Measurements from ENCODE around the gene CABP4. TPM values are rescaled to one million over a fixed set of nuclear protein-coding genes. Genes with fewer than 3 reads are reported as not detected.

The CABP4 gene
- total and polyA plus RNA-seq, 8 donors: 0.43 to 1.7 (median 0.62) TPM; not detected in 2

DNA sequence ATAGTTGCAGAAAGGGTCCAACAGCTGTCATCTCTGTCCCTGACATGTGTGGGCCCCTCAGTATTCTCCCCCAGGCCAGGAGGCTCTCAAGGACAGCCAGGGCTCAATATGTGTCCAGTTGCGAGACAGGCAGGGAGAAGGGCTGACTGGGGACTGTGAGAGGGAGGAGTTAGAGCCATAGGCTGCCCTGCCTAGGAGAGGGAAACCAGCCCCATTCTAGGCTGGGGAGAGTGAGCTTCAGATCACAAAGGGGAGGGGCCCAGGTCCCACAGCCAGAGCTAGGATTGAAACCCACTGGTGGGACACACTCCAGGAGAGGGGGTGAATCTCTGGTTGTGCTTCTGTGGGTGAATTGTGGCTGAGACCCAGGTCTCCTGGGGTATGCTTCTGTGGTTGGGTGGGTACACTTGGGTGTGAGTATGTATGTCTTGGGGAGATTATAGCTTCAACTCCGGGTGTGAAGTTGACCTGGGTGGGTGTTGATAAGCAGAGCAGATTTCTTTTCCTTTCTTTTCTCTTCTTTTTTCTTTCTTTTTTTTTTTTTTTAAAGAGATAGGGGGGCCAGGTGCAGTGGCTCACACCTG lies 41.8 kb upstream of the CABP4 start:
- DNase-seq: no peak
- 33 to 58% (median 53%) methylated on average over 2 of the region's 2 CpGs for WGBS, 5 donors
- Histone ChIP-seq H3K27ac (no peak overlapping the region), H3K9me3 (no peaks in the 10 kb centered on the region), H3K36me3 (no peaks in the 10 kb centered on the region), H3K4me3 (no peak overlapping the region), H3K4me1 (peaks cover 34 to 69% (median 63%) of the 10 kb centered on the region in 4 donors), H3K27me3 (peaks cover 0 to 66% (median 0%) of the 10 kb centered on the region in 3 donors)
- TF ChIP-seq POLR2AphosphoS5 (IDR thresholded peaks at IDR 0.05): no peak
- TF ChIP-seq, protein P1, sequence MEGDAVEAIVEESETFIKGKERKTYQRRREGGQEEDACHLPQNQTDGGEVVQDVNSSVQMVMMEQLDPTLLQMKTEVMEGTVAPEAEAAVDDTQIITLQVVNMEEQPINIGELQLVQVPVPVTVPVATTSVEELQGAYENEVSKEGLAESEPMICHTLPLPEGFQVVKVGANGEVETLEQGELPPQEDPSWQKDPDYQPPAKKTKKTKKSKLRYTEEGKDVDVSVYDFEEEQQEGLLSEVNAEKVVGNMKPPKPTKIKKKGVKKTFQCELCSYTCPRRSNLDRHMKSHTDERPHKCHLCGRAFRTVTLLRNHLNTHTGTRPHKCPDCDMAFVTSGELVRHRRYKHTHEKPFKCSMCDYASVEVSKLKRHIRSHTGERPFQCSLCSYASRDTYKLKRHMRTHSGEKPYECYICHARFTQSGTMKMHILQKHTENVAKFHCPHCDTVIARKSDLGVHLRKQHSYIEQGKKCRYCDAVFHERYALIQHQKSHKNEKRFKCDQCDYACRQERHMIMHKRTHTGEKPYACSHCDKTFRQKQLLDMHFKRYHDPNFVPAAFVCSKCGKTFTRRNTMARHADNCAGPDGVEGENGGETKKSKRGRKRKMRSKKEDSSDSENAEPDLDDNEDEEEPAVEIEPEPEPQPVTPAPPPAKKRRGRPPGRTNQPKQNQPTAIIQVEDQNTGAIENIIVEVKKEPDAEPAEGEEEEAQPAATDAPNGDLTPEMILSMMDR (IDR thresholded peaks at IDR 0.05): no peak
- TF ChIP-seq POLR2A (IDR thresholded peaks at IDR 0.05): no peak
- TF ChIP-seq EP300 (IDR thresholded peaks at IDR 0.05): no peak
- intact Hi-C loops (cut with DNase I; ENCODE audit: low total_unique reads): no loop called here

DNA sequence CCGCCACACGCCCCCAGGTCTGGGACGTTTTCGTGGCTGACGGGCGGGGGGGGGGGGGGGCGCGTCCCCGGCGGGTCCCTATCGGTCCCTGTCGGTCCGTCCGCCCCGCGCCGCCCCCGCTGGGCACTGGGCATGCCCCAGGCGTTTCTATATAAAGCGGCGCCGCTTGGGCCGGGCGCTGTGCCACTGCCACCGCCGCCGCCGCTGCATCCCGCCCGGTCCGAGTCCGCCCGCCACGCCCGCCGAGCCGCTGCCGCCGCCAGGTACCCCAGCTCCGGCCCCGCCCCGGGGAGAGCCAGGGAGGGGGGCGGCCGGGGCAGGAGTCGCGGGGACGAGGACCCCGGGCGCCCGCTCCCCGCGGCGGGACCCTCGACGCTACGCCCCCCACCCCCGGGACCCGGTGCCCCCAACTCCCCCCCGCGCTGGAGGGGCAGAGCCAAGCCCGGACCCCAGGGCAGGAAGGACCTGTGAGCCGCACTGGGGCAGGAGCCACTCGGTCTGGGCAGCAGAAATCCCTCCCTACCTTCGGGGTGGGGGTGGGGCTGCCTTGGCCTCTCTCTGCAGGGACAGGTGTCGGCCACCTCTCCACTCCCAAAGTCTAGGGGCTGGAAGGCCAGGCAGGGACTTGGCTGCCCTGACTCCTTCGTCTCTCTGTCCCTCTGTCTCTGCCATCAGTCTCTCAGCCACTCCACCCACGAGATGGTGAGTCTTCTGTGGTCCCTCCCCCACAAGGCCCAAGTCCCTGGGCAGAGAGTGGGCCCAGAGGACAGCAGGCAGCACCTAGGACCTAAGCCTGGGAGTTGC lies 39.5 kb upstream of the CABP4 start, which contains the start of gene CARNS1:
CARNS1 (plus strand) TSS at position 178 of the 804 bp plus-strand sequence; CDS start at position 700, 522 bp downstream.
- WGBS, 5 donors: 3 to 10% (median 5%) methylated on average over 6 to 67 of the region's 67 CpGs
- Histone ChIP-seq H3K27me3 (peaks cover 0 to 43% (median 0%) of the 10 kb centered on the region in 3 donors), H3K27ac (peak within 1 kb of the TSS; percentile 14 to 86 (median 73)), H3K4me1 (peaks cover 55 to 73% (median 67%) of the 10 kb centered on the region in 4 donors), H3K36me3 (no peaks in the 10 kb centered on the region), H3K9me3 (no peaks in the 10 kb centered on the region), H3K4me3 (peak within 1 kb of the TSS; percentile 42 to 47 (median 44))
- peak in 1 of 2 donors; percentile 72 for DNase-seq
- TF ChIP-seq POLR2A (IDR thresholded peaks at IDR 0.05): no peak
- no peak for TF ChIP-seq POLR2AphosphoS5 (IDR thresholded peaks at IDR 0.05)
- TF ChIP-seq, protein P1 (IDR thresholded peaks at IDR 0.05): no peak
- TF ChIP-seq EP300 (IDR thresholded peaks at IDR 0.05): no peak
- intact Hi-C loops (cut with DNase I; ENCODE audit: low total_unique reads): no loop called here

DNA sequence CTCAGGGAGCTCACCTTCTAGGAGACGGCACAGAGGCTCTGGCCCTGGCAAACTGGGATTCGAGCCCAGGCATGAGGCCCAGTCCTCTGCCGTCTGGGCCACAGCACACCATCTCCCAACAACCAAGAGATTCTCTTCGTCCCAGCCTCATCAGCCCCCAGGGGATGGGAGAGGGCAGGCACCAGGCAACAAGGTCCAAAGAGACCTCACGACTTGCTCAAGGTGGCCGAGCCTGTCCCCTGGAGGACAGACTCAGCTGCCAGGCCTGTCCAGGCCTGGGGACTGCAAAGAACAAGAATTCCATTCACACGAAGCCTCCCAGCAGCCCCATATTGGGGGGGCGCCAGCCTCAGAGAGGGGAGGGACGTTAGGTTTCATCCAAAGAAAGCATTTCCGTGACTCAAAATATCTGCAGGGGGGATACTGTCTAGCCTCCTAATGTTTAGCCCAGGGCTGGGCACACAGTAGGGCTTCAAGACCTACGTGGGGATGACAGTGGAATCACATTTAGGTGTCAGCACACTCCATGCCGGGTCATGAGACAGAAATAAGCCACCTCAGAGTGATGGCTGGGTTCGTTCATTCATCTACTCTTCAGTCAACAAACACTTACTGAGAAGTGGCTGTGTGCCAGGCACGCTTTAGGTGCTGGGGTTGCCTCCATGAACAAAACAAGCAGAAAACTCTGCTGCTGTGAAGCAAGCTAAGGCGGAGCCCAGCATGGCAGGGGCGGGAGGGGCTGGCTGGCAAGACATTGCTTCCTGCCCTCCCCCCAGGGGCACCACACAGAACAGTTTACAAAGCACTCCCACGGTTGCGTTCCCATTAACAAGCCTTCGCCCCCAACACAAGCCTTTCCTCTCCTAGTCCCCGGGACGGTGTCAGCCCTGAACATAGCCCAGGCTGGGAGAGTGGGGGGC lies 38.5 kb upstream of the CABP4 start:
- H3K4me1 ChIP-seq: peaks cover 60 to 72% (median 68%) of the 10 kb centered on the region in 4 donors
- peaks cover 0 to 33% (median 0%) of the 10 kb centered on the region in 3 donors for H3K27me3 ChIP-seq
- intact Hi-C loops (cut with DNase I; ENCODE audit: low total_unique reads): no loop called here
- peak overlapping the region in 2 of 4 donors; percentile 42 to 47 for H3K4me3 ChIP-seq
- TF ChIP-seq POLR2A (IDR thresholded peaks at IDR 0.05): no peak
- peak in 1 of 3 donors; percentile 35 for TF ChIP-seq POLR2AphosphoS5 (IDR thresholded peaks at IDR 0.05)
- peak overlapping the region; percentile 14 to 86 (median 66) for H3K27ac ChIP-seq
- H3K36me3 ChIP-seq: no peaks in the 10 kb centered on the region
- H3K9me3 ChIP-seq: no peaks in the 10 kb centered on the region
- DNase-seq: peak; percentile 79 to 91
- 28 to 46% (median 42%) methylated on average over 15 to 21 of the region's 21 CpGs for WGBS, 5 donors

DNA sequence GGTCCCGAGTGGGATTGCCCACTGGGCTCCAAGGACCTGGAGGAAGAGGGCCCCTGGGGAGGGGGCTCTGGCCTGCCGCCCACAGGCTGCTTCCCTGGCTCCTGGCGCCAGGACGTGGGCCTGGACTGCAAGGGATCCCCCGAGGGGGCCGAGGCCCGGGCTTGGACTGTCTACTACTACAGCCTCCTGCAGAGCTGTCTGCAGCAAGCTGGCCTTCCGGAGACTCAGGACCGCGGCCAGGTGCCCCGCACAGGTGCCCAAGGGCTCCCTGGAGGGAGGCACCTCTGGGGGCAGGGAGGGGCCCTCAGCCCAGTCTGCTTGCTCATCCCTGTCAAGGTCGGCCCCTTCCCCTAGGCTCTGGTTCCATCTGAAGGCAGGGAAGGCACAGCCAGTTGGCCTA lies 37.7 kb upstream of the CABP4 start:
- H3K27ac ChIP-seq: peak overlapping the region in 4 of 5 donors; percentile 28 to 86 (median 74)

More for the DNA sequence above, 37.7 kb upstream of the CABP4 start:
- peaks cover 0 to 26% (median 0%) of the 10 kb centered on the region in 3 donors for H3K27me3 ChIP-seq
- no peaks in the 10 kb centered on the region for H3K9me3 ChIP-seq
- WGBS, 5 donors: 47 to 92% (median 74%) methylated on average over 3 to 12 of the region's 12 CpGs
- H3K4me3 ChIP-seq: no peak overlapping the region
- intact Hi-C loops (cut with DNase I; ENCODE audit: low total_unique reads): no loop called here
- no peak for DNase-seq
- H3K4me1 ChIP-seq: peaks cover 60 to 68% (median 68%) of the 10 kb centered on the region in 4 donors
- no peaks in the 10 kb centered on the region for H3K36me3 ChIP-seq
- TF ChIP-seq POLR2A (IDR thresholded peaks at IDR 0.05): no peak
- TF ChIP-seq EP300 (IDR thresholded peaks at IDR 0.05): no peak
- TF ChIP-seq, protein P1 (IDR thresholded peaks at IDR 0.05): no peak
- no peak for TF ChIP-seq POLR2AphosphoS5 (IDR thresholded peaks at IDR 0.05)
